Measurements from ENCODE around the gene MYO16. TPM values are rescaled to one million over a fixed set of nuclear protein-coding genes. Genes with fewer than 3 reads are reported as not detected.

The MYO16 gene
- total and polyA plus RNA-seq, 3 donors from 2014 or later: 3.1 to 4.0 (median 3.4) TPM

DNA sequence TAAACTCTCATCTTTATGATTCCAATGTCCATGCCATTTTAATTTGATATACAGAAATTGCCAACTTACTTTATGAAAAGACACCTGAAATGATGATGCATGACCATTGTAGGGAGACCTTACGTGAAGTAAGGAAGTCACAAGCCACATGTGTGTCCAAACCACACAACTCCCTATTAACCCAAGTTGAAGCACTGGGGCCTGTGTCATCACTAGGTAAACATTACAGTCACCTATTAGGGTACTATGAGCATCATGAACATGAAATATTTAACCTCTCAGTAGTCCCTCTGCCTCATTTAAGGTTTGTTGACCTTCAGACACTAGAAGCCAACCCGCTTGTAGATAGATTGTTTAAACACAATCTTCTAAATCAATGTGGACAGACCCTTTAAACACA, 580.1 kb downstream of the MYO16 start:
- no peaks in the 10 kb centered on the region for H3K27me3 ChIP-seq
- H3K4me3 ChIP-seq: no peak overlapping the region
- H3K36me3 ChIP-seq (ENCODE audit: low read depth, missing control alignments): no peaks in the 10 kb centered on the region
- no peaks in the 10 kb centered on the region for H3K4me1 ChIP-seq
- H3K9me3 ChIP-seq: no peaks in the 10 kb centered on the region
- intact Hi-C loops (cut with DNase I; ENCODE audit: low total_unique reads): no loop called here
- no peak for DNase-seq
- 86 to 90% methylated on average over 2 of the region's 2 CpGs for WGBS, 2 donors
- no peak overlapping the region for H3K27ac ChIP-seq
- no peak for TF ChIP-seq POLR2A (IDR thresholded peaks at IDR 0.05)
- TF ChIP-seq, protein P1, sequence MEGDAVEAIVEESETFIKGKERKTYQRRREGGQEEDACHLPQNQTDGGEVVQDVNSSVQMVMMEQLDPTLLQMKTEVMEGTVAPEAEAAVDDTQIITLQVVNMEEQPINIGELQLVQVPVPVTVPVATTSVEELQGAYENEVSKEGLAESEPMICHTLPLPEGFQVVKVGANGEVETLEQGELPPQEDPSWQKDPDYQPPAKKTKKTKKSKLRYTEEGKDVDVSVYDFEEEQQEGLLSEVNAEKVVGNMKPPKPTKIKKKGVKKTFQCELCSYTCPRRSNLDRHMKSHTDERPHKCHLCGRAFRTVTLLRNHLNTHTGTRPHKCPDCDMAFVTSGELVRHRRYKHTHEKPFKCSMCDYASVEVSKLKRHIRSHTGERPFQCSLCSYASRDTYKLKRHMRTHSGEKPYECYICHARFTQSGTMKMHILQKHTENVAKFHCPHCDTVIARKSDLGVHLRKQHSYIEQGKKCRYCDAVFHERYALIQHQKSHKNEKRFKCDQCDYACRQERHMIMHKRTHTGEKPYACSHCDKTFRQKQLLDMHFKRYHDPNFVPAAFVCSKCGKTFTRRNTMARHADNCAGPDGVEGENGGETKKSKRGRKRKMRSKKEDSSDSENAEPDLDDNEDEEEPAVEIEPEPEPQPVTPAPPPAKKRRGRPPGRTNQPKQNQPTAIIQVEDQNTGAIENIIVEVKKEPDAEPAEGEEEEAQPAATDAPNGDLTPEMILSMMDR (IDR thresholded peaks at IDR 0.05): no peak

DNA sequence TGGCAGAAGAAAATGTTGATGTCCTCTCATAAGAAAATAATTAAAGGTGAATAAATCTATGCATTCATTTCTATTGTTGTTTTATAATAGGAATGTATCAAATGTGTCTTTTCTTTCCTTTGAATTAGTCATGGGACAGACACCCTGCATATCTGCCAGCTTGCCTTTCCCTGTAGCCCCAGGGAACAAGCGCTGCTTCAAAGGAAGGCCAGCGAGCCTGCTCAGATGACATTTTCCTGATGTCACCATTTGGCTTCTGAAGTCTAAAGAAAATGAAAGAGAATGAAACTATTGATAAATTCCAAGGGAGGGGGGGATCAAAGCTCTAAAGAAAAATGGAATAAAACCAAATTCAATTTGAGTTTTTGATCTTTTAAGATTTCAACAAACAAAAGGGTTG, 582.2 kb downstream of the MYO16 start:
- no peak overlapping the region for H3K4me3 ChIP-seq
- no peak overlapping the region for H3K27ac ChIP-seq
- no peak for DNase-seq
- H3K4me1 ChIP-seq: no peaks in the 10 kb centered on the region
- no peaks in the 10 kb centered on the region for H3K36me3 ChIP-seq (ENCODE audit: low read depth, missing control alignments)
- no peaks in the 10 kb centered on the region for H3K27me3 ChIP-seq
- no peaks in the 10 kb centered on the region for H3K9me3 ChIP-seq
- intact Hi-C loops (cut with DNase I; ENCODE audit: low total_unique reads): no loop called here
- TF ChIP-seq, protein P1 (IDR thresholded peaks at IDR 0.05): no peak
- TF ChIP-seq POLR2A (IDR thresholded peaks at IDR 0.05): no peak
- 87 to 93% methylated on average over 2 of the region's 2 CpGs for WGBS, 2 donors

DNA sequence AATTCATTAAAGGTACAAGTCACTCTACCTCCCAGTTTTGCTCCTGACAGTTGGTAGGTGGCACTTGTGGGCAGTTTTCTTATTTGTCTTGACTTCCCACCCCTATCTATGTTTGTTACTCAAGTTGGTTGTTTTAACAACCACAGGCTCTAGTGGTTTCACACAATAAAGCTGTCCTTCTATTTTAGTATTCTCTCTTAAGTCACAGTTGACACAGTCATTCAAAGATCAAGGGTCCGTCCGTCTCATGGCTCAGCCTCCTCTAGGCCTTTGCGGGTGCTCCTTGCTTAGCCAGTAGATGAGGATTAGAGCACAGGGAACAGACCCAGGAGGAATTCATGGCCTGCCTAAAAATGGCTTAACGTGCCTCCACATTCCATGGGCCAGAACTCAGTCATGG, 583.2 kb downstream of the MYO16 start:
- intact Hi-C loops (cut with DNase I; ENCODE audit: low total_unique reads): no loop called here
- H3K4me3 ChIP-seq: no peak overlapping the region
- H3K27me3 ChIP-seq: no peaks in the 10 kb centered on the region
- no peak for DNase-seq
- H3K27ac ChIP-seq: no peak overlapping the region
- H3K36me3 ChIP-seq (ENCODE audit: low read depth, missing control alignments): no peaks in the 10 kb centered on the region
- no peaks in the 10 kb centered on the region for H3K4me1 ChIP-seq
- WGBS, 2 donors: 89 to 90% methylated on average over 4 of the region's 4 CpGs
- TF ChIP-seq, protein P1 (IDR thresholded peaks at IDR 0.05): no peak
- TF ChIP-seq POLR2A (IDR thresholded peaks at IDR 0.05): no peak
- no peaks in the 10 kb centered on the region for H3K9me3 ChIP-seq

DNA sequence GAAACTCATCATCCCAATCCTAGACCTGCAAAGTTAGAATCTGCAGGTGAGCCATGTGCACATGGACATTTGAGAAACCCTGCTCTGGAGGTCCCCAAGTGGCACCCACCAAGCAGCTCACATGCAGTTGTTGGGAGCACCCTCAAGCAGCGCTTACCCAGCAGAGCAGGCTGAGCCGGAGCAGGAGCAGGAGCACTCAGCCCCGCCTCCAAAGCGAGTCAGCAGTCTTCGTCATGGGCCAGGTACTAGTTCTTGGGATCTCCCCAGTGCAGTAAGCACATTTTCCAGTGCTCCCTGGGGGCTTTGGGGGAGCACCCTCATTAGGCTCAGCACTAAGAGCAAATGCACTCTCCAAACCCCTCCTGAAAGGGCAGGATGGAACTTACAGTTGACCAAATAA, 584.3 kb downstream of the MYO16 start:
- Histone ChIP-seq H3K4me1 (no peaks in the 10 kb centered on the region), H3K27me3 (no peaks in the 10 kb centered on the region), H3K4me3 (no peak overlapping the region), H3K27ac (no peak overlapping the region), H3K36me3 (ENCODE audit: low read depth, missing control alignments) (no peaks in the 10 kb centered on the region), H3K9me3 (no peaks in the 10 kb centered on the region)
- intact Hi-C loops (cut with DNase I; ENCODE audit: low total_unique reads): no loop called here
- DNase-seq: no peak
- 96 to 100% methylated on average over 1 to 5 of the region's 5 CpGs for WGBS, 2 donors
- TF ChIP-seq, protein P1 (IDR thresholded peaks at IDR 0.05): no peak
- no peak for TF ChIP-seq POLR2A (IDR thresholded peaks at IDR 0.05)

DNA sequence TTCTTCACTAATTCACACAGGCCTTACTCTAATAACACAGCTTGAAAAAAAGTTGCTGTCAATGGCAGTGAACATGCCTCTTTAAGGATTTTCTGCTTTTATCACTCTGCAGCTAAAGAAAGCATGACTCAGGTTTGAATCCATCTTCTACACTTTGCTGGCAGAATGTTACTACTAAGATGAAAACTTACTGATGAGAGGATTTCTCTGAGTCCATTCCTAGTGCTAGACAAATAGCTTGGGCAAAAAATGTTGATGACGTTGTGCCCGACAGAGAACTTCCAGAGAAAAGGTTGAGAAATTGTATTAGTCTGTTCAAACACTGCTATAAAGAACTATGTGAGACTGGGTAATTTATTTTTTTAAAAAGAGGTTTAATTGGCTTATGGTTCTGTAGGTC, 585.0 kb downstream of the MYO16 start:
- Histone ChIP-seq H3K4me3 (no peak overlapping the region), H3K36me3 (ENCODE audit: low read depth, missing control alignments) (no peaks in the 10 kb centered on the region), H3K27ac (no peak overlapping the region), H3K9me3 (no peaks in the 10 kb centered on the region), H3K4me1 (no peaks in the 10 kb centered on the region), H3K27me3 (no peaks in the 10 kb centered on the region)
- DNase-seq: no peak
- WGBS, 2 donors: 73 to 82% methylated on average over 2 of the region's 2 CpGs
- intact Hi-C loops (cut with DNase I; ENCODE audit: low total_unique reads): no loop called here
- TF ChIP-seq, protein P1 (IDR thresholded peaks at IDR 0.05): no peak
- TF ChIP-seq POLR2A (IDR thresholded peaks at IDR 0.05): no peak
